ENCODE measurements around the gene SEZ6. TPM values are rescaled to one million over a fixed set of nuclear protein-coding genes. Genes with fewer than 3 reads are reported as not detected.

Gene SEZ6
- total RNA-seq, 1 donor from 2014 or later, result not detected

- H3K27ac ChIP-seq (ENCODE audit: low read depth, low read length), result no peak overlapping the region
- TF ChIP-seq EZH2 (IDR thresholded peaks at IDR 0.05; ENCODE audit: insufficient read depth, low read length) (no peak), CTCF (IDR thresholded peaks at IDR 0.05; ENCODE audit: insufficient read depth, low read depth, low read length) (no peak)
- H3K36me3 ChIP-seq (ENCODE audit: insufficient read depth, low read length), result no peaks in the 10 kb centered on the region
- no peak overlapping the region for H3K4me2 ChIP-seq (ENCODE audit: low read length)
- Mint-ChIP-seq H3K9me3 (ENCODE audit: unreplicated experiment) (no peaks in the 10 kb centered on the region), H3K36me3 (ENCODE audit: low read depth, unreplicated experiment) (peaks cover 3% of the 10 kb centered on the region), H3K4me1 (ENCODE audit: low read depth, unreplicated experiment) (peaks cover 8% of the 10 kb centered on the region), H3K4me3 (ENCODE audit: unreplicated experiment) (no peak overlapping the region), H3K27me3 (ENCODE audit: low read depth, unreplicated experiment) (peaks cover 58% of the 10 kb centered on the region), H3K27ac (ENCODE audit: unreplicated experiment) (no peak overlapping the region)
- no peak overlapping the region for H3K4me3 ChIP-seq (ENCODE audit: insufficient read depth, low read depth, low read length)
- peaks cover 8% of the 10 kb centered on the region for H4K20me1 ChIP-seq (ENCODE audit: insufficient read depth, low read length)
- no peaks in the 10 kb centered on the region for H3K9me3 ChIP-seq (ENCODE audit: insufficient read depth, low read depth, low read length)
- H3K27me3 ChIP-seq (ENCODE audit: insufficient read depth, low read length), result peaks cover 5% of the 10 kb centered on the region
- H2AFZ ChIP-seq (ENCODE audit: low read depth, low read length), result no peak overlapping the region
- no peak for FAIRE-seq
- no peak overlapping the region for H3K9ac ChIP-seq (ENCODE audit: low read length)
- H3K4me1 ChIP-seq (ENCODE audit: insufficient read depth, low read length), result peaks cover 19% of the 10 kb centered on the region
- no peaks in the 10 kb centered on the region for H3K79me2 ChIP-seq (ENCODE audit: insufficient read depth, low read length)
- DNase-seq (ENCODE audit: low read depth), result no peak
Observed at GRCh38 chr17:28977659-28978355, 28.0 kb downstream of the SEZ6 start.

- Histone ChIP-seq H3K79me2 (ENCODE audit: insufficient read depth, low read length) (no peaks in the 10 kb centered on the region), H3K27me3 (ENCODE audit: insufficient read depth, low read length) (peaks cover 8% of the 10 kb centered on the region), H3K9ac (ENCODE audit: low read length) (no peak overlapping the region), H3K27ac (ENCODE audit: low read depth, low read length) (no peak overlapping the region), H3K4me2 (ENCODE audit: low read length) (no peak overlapping the region), H2AFZ (ENCODE audit: low read depth, low read length) (no peak overlapping the region), H3K4me3 (ENCODE audit: insufficient read depth, low read depth, low read length) (no peak overlapping the region), H3K9me3 (ENCODE audit: insufficient read depth, low read depth, low read length) (no peaks in the 10 kb centered on the region), H4K20me1 (ENCODE audit: insufficient read depth, low read length) (peaks cover 8% of the 10 kb centered on the region), H3K4me1 (ENCODE audit: insufficient read depth, low read length) (peaks cover 16% of the 10 kb centered on the region), H3K36me3 (ENCODE audit: insufficient read depth, low read length) (no peaks in the 10 kb centered on the region)
- H3K27me3 Mint-ChIP-seq (ENCODE audit: low read depth, unreplicated experiment), result peaks cover 71% of the 10 kb centered on the region
- H3K27ac Mint-ChIP-seq (ENCODE audit: unreplicated experiment), result no peak overlapping the region
- no peak overlapping the region for H3K4me3 Mint-ChIP-seq (ENCODE audit: unreplicated experiment)
- FAIRE-seq (no peak), DNase-seq (ENCODE audit: low read depth) (no peak)
- H3K36me3 Mint-ChIP-seq (ENCODE audit: low read depth, unreplicated experiment), result peaks cover 5% of the 10 kb centered on the region
- TF ChIP-seq EZH2 (IDR thresholded peaks at IDR 0.05; ENCODE audit: insufficient read depth, low read length), result no peak
- TF ChIP-seq CTCF (IDR thresholded peaks at IDR 0.05; ENCODE audit: insufficient read depth, low read depth, low read length), result no peak
- H3K4me1 Mint-ChIP-seq (ENCODE audit: low read depth, unreplicated experiment), result peaks cover 9% of the 10 kb centered on the region
- H3K9me3 Mint-ChIP-seq (ENCODE audit: unreplicated experiment), result peaks cover 3% of the 10 kb centered on the region
Observed at GRCh38 chr17:28975646-28976045, 30.2 kb downstream of the SEZ6 start.

GRCh38 chr17:28975031-28975430 is 30.8 kb downstream of the SEZ6 start:
- TF ChIP-seq EZH2 (IDR thresholded peaks at IDR 0.05; ENCODE audit: insufficient read depth, low read length) (no peak), CTCF (IDR thresholded peaks at IDR 0.05; ENCODE audit: insufficient read depth, low read depth, low read length) (no peak)
- Histone ChIP-seq H4K20me1 (ENCODE audit: insufficient read depth, low read length) (peaks cover 8% of the 10 kb centered on the region), H3K27me3 (ENCODE audit: insufficient read depth, low read length) (peaks cover 8% of the 10 kb centered on the region), H2AFZ (ENCODE audit: low read depth, low read length) (no peak overlapping the region), H3K4me3 (ENCODE audit: insufficient read depth, low read depth, low read length) (no peak overlapping the region), H3K9ac (ENCODE audit: low read length) (no peak overlapping the region), H3K27ac (ENCODE audit: low read depth, low read length) (no peak overlapping the region), H3K36me3 (ENCODE audit: insufficient read depth, low read length) (no peaks in the 10 kb centered on the region), H3K79me2 (ENCODE audit: insufficient read depth, low read length) (no peaks in the 10 kb centered on the region), H3K9me3 (ENCODE audit: insufficient read depth, low read depth, low read length) (no peaks in the 10 kb centered on the region), H3K4me2 (ENCODE audit: low read length) (no peak overlapping the region), H3K4me1 (ENCODE audit: insufficient read depth, low read length) (peaks cover 16% of the 10 kb centered on the region)
- no peak overlapping the region for H3K27ac Mint-ChIP-seq (ENCODE audit: unreplicated experiment)
- peaks cover 9% of the 10 kb centered on the region for H3K4me1 Mint-ChIP-seq (ENCODE audit: low read depth, unreplicated experiment)
- FAIRE-seq (no peak), DNase-seq (ENCODE audit: low read depth) (no peak)
- H3K4me3 Mint-ChIP-seq (ENCODE audit: unreplicated experiment), result no peak overlapping the region
- peaks cover 3% of the 10 kb centered on the region for H3K9me3 Mint-ChIP-seq (ENCODE audit: unreplicated experiment)
- H3K36me3 Mint-ChIP-seq (ENCODE audit: low read depth, unreplicated experiment), result peaks cover 5% of the 10 kb centered on the region
- peaks cover 74% of the 10 kb centered on the region for H3K27me3 Mint-ChIP-seq (ENCODE audit: low read depth, unreplicated experiment)
